Measurements from ENCODE around the gene SNX25.
"Not testable (repeated sequence)": the region's sequence is repeated elsewhere in the genome, so short reads cannot be mapped to it uniquely, and the experiment has no call there.

SNX25 gene

GRCh38 chr4:185209031-185209851 is at the start of gene SNX25:
TSS of gene SNX25 (plus strand) at chr4:185209598. CDS start at chr4:185209827, 229 bp downstream.
- DNase-seq, result peak; percentile 62 to 76 (median 71)

GRCh38 chr4:185165605-185166063 is 43.8 kb upstream of the SNX25 start:
- no peak for DNase-seq

DNA sequence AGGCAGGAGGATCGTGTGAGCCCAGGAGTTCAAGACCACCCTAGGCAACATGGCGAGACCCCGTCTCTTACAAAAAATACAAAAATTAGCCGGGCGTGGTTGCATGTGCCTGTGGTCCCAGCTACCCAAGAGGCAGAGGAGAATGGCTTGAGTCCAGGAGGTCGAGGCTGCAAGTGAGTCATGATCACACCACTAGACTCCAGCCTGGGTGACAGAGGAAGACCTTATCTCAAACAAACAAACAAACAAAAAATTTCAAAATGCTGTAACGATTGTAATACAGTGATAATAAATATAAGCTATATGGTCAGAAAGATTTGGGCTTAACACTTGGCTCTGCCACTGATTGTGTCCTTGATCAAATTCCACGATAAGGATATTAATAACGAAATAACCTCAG is 42.2 kb upstream of the SNX25 start:
- DNase-seq, result no peak

DNA sequence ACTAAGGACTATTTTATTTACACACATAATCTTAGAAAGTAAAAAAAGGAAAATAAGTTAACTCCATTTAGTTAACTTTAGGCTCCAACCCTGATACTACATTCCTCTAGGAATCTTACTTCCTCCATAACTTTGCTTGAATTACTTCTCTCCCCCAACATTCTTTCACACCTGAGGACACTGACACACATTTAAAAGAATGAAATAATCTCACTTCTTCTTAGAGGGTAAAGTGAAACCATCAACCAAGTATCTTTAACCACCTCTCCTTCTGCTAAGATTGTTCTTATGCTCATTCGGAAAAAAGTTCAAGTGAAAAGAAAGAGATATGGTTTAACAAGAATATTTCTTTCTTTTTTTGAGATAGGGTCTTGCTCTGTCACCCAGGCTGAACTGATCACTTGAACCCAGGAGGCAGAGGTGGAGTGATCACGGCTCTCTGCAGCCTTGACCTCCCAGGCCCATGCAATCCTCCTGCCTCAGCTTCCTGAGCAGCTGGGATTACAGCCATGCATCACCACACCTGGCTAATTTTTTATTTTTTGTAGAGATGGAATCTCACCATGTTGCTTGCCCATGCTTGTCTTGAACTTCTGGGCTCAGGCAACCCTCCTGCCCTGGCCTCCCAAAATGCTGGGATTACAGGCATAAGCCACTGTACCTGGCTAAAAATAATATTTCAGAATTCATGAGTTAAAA is 37.9 kb upstream of the SNX25 start:
- DNase-seq, result no peak

- DNase-seq, result no peak
Measured at GRCh38 chr4:185179488-185179887, 29.9 kb upstream of the SNX25 start.

DNA sequence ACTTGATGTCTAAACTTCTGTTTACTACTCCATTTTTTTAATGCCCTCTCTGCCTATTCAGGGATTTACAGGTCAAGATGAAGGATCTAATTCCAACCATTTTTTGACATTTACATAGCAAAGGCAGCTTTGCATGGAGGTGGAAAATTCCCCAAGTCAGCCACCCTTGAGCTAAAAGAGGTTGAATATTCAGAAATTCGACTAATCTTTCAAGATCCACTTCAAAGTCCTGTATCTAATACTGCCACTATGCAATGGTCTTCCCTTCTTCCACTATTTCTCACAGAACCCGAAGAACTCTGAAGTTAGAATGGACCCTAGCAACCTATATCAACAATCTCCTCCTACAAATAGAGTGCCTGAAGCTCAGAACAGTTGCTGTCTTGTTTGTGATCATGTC is 27.2 kb upstream of the SNX25 start:
- no peak for DNase-seq

DNA sequence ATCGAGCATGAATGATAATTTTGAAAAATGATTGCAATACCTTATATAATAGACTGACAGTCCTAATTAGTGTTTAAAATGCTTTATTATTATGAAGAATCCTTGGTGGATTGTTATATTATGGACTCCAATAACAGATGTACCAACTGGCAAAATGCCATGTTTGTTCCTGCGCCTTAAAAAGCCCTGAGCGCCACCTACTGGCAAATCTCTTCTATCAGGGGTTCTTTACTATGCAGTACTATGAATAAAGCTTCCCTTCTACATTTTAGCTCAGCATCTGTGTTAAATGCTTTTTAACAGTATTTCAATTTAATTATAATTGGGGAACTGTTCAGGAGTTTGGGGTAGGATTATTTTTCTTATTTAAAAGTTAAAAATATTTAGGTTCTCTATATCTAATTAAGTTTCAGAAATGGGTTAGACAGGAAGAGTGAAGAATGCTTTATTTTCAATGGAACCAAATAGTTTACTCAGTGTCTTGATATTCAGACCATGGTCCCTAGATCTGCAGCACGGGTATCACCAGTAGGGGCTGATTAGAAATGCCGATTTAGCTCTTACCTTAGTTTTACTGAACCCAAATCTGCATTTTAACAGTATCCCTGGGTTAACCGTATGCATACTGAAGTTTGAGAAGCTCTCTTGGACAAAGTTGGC is 25.6 kb upstream of the SNX25 start:
- peak; percentile 32 to 56 (median 47) for DNase-seq

DNA sequence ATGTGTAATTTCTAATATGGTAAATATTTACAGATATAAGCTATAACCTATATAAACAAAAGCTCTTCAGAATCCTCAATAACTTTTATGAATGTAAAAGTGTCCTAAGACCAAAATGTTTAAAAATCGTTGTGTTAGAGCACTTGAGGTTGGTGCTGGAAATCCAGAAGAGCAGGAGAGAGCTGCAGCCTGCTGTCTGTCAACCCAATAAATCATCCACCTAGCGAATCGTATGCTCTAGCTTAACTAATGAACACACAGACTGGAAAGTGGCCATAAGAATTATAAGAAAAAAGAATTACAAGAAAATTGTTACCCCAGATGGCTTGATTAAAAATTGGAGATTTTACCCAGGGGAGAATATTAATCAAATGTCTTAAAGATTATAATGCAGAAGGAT is 22.6 kb upstream of the SNX25 start:
- no peak for DNase-seq

GRCh38 chr4:185189606-185190305 is 19.6 kb upstream of the SNX25 start:
- no peak for DNase-seq

- DNase-seq, result no peak
Measured at GRCh38 chr4:185190306-185190856, 19.0 kb upstream of the SNX25 start.

DNA sequence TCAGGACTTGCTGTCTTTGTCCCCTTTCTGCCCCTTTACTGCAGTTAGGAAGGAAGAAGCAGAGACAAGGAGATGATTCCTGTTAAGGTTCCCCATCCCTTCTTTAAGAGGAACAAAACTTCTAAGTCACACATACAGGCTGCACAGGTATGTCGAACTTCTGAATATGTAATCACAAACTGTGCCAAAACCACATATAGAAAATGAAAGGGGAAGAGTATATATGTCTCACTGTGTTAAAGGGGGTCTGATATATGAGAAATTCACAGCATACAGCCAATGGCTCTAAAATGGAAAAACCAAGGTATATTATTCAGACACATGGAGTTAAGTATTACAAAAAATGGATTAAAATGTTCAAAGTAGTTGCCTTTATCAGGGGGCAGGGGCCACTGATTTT is 17.3 kb upstream of the SNX25 start:
- no peak for DNase-seq

- no peak for DNase-seq
Measured at GRCh38 chr4:185194924-185195888, 14.2 kb upstream of the SNX25 start.

DNA sequence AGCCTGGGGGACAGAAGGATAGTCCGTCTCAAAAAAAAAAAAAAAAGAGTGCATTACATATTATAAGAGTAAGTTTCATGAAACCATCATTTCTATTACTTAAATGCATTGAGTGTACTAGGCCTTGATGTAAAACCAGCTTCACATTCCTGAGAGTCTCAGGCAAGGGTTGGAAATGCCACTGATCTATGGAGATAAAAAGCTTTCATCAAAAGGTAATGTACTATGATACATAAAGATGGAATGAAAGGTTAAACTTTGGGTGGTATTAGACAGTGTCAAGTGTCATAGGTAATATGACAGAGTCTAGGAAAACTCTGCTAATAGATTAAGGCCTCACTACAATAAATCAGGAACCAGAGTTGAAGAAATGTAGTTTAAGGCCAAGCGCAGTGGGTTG is 13.0 kb upstream of the SNX25 start:
- no peak for DNase-seq

DNA sequence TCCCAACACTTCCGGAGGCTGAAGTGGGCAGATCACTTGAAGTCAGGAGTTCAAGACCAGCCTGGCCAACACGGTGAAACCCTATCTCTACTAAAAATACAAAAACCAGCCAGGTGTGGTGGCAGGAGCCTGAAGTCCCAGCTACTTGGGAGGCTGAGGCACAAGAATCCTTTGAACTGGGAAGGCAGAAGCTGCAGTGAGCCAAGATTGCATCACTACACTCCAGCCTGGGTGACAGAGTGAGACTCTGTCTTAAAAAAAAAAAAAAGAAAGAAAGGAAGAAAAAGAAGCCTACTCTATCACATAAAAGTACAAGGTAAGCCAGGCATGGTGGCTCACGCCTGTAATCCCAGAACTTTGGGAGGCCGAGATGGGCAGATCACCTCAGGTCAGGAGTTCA is 11.2 kb upstream of the SNX25 start:
- not testable (repeated sequence) for DNase-seq

GRCh38 chr4:185201977-185202962 is 7.1 kb upstream of the SNX25 start:
- no peak for DNase-seq

- no peak for DNase-seq
Measured at GRCh38 chr4:185202984-185203485, 6.4 kb upstream of the SNX25 start.

DNA sequence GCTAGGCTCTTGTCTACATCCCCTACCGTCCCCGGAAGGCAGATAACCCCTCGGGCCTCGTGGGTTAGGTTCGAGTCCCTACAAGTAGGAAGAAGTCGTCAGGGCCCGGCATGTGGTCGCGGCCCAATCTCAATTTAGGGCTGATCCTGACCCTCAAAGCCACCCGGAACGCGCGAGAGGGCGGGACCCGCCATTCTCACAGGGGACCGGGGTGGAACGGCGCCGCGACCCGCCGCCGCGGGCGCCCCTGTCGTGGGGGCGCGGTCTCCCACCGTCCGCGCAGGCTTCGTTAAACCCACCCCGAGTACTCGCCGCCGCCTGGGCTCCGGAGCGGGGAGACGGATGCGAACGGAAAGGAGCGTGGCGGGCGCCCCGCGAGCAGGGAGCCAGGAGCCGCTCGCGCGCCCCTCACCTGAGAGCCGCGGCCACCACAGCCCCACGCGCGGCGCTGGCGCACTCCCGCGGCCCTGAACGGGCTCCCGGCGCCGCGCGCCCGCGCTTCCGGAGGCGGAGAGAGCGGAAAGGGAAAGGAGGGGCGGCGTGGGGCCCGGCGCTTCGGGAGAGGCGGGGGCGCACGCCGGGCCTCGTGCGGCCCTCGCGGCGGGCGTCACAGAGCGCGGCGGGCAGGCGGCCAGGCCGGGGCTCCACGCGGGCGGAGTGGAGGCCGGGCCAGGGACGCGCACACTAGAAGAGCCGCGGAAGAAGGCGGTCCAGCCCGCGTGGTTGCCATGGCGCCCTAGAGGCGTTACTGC is 5.7 kb upstream of the SNX25 start, which contains the start of gene CFAP97:
TSS of gene CFAP97 (minus strand) at position 515 of the 752 bp plus-strand sequence. CDS start 12,804 bp downstream, outside the sequence.
- DNase-seq, result peak; percentile 57 to 75 (median 66)

GRCh38 chr4:185204238-185204910 is 5.0 kb upstream of the SNX25 start:
- no peak for DNase-seq

Data from activated CD4-positive, CD25-positive, alpha-beta regulatory T cell (primary cell).